Mammary epithelial cell (primary cell): ENCODE results near the gene ZNF121.

Source experiments
- EZH2 ChIP-seq: IDR thresholded peaks from 2 replicates; pipeline ENCODE4 v1.6.1; 2012; ENCODE audit warnings: low read length, inconsistent platforms, borderline replicate concordance
- TF ChIP-seq, protein P1 (sequence below), 2 donors: IDR thresholded peaks in 1 of 2; conservative IDR thresholded peaks in 1 of 2; 2 replicates each; pipeline ENCODE4 v1.5.1; 2011 to 2012; ENCODE audit warnings: inconsistent platforms in 2 of 2, low read length in 2 of 2, mild to moderate bottlenecking in 2 of 2, control low read depth in 1 of 2, low read depth in 1 of 2; ENCODE audit not compliant: insufficient read depth in 1 of 2; ENCODE audit errors: extremely low read depth in 1 of 2

DNA sequence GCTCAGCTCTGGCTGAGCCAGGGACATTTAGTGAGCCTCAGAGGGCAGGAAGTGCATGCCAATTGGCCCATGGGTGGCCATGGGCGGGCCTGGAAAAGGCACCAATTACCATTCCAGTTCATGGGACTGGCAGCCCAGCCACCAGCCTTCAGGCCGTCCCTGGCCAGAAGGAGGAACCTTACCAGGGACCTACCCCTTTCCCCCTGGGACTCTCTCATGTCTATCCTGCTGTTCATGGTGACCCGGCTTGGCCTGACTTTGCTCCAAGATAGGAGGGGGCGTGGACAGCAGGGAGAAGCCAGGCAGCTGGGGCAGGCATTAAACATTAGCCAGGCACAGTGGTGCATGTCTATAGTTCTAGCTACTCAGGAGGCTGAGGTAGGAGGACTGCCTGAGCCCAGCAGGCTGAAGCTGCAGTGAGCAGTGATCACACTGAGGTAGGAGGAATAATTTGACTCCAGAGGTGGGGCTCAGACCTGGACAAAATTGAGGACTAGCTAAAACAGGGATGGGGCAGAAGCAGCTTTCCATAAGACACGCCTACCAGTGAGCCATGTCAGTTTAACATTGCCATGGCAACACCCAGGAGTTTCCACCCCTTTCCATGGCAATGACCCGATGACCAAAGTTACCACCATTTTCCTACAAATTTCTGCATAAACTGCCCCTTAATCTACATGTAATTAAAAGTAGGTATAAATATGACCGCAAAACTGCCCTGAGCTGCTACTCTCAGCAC is 31.6 kb downstream of the ZNF121 start:
- TF ChIP-seq, protein P1, sequence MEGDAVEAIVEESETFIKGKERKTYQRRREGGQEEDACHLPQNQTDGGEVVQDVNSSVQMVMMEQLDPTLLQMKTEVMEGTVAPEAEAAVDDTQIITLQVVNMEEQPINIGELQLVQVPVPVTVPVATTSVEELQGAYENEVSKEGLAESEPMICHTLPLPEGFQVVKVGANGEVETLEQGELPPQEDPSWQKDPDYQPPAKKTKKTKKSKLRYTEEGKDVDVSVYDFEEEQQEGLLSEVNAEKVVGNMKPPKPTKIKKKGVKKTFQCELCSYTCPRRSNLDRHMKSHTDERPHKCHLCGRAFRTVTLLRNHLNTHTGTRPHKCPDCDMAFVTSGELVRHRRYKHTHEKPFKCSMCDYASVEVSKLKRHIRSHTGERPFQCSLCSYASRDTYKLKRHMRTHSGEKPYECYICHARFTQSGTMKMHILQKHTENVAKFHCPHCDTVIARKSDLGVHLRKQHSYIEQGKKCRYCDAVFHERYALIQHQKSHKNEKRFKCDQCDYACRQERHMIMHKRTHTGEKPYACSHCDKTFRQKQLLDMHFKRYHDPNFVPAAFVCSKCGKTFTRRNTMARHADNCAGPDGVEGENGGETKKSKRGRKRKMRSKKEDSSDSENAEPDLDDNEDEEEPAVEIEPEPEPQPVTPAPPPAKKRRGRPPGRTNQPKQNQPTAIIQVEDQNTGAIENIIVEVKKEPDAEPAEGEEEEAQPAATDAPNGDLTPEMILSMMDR (conservative IDR thresholded peaks at IDR 0.05 in 1 of 2, IDR thresholded peaks at IDR 0.05 in 1 of 2; ENCODE audit: extremely low read depth in 1 of 2, insufficient read depth in 1 of 2, low read depth in 1 of 2, low read length in 2 of 2), result no peak
- TF ChIP-seq EZH2, result no peak
